Lower leg skin (tissue), 3 donors: ENCODE results near the gene KREMEN1.

Experiments used
- CTCF ChIP-seq, 3 donors: fragments of 450-650 bp; IDR thresholded peaks; one replicate each; pipeline ENCODE4 v1.5.1; 2016; ENCODE audit warnings: antibody characterized with exemption in 3 of 3, mild to moderate bottlenecking in 3 of 3, moderate library complexity in 2 of 3
- POLR2A ChIP-seq, 2 donors: fragments of 450-650 bp; IDR thresholded peaks; one replicate each; pipeline ENCODE4 v1.6.1; 2016 to 2017; ENCODE audit warnings: antibody characterized with exemption in 2 of 2, mild to moderate bottlenecking in 1 of 2, moderate library complexity in 1 of 2

GRCh38 chr22:29030016-29030617 lies 42.7 kb upstream of the KREMEN1 start:
- no peak for TF ChIP-seq CTCF (IDR thresholded peaks at IDR 0.05)
- TF ChIP-seq POLR2A (IDR thresholded peaks at IDR 0.05), result no peak
